B cell (primary cell): ENCODE measurements around the gene TUBGCP2. TPM values are rescaled to one million over a fixed set of nuclear protein-coding genes. Genes with fewer than 3 reads are reported as not detected.
A peak's percentile ranks its signal among the peaks of the same experiment; 100 is the strongest.
"Not testable (repeated sequence)": the region's sequence is repeated elsewhere in the genome, so short reads cannot be mapped to it uniquely, and the experiment has no call there.

Source experiments
- ATAC-seq: fragments of 200-7000 bp; cut with Tn5 transposase; one replicate; pipeline ENCODE4 v1.10.0; 2021; ENCODE audit warnings: low read depth, mild to moderate bottlenecking, moderate number of reproducible peaks, moderate library complexity
- CTCF ChIA-PET: fragments of 350-600 bp; sonication (Branson Sonifier 250); formaldehyde crosslinking; loops from one replicate; lab custom pipeline; 2021; ENCODE audit warnings: antibody characterized with exemption, inconsistent platforms; lab: Charles Lee
- POLR2A ChIA-PET: fragments of 350-600 bp; sonication (Branson Sonifier 250); formaldehyde crosslinking; loops from one replicate; lab custom pipeline; 2021; ENCODE audit warnings: antibody characterized with exemption; lab: Charles Lee
- DNase-seq: peaks from one replicate; pipeline ENCODE4 v3.0.0; 2013
- H2AFZ ChIP-seq: 2 replicates; pipeline ENCODE4 v1.6.1; 2012; ENCODE audit warnings: mild to moderate bottlenecking, low read depth, low read length; ENCODE audit not compliant: insufficient read depth, poor library complexity, severe bottlenecking
- H3K27ac ChIP-seq, 2 donors: 1 replicate in 1 of 2; 2 replicates in 1 of 2; pipeline ENCODE4 v1.5.1; 2012 to 2013; ENCODE audit warnings: low read length in 2 of 2, mild to moderate bottlenecking in 2 of 2, moderate library complexity in 1 of 2
- H3K27me3 ChIP-seq, 4 experiments: fragments of 200-600 bp in 1 of 4; sonication (generic) in 1 of 4; replicated peaks in 1 of 4; 1 replicate in 2 of 4; 2 replicates in 2 of 4; pipeline versions ENCODE4 v1.6.1 to v1.7.0; 2013 to 2016; ENCODE audit warnings: low read length in 3 of 4, mild to moderate bottlenecking in 2 of 4, mixed read lengths in 1 of 4, moderate library complexity in 1 of 4; ENCODE audit not compliant: insufficient read depth in 4 of 4, control insufficient read depth in 3 of 4; ENCODE audit errors: control extremely low read depth in 1 of 4
- H3K36me3 ChIP-seq, 2 experiments: replicated peaks in 1 of 2; 1 replicate in 1 of 2; 2 replicates in 1 of 2; pipeline versions ENCODE4 v1.6.1 to v1.7.1; 2013; ENCODE audit warnings: low read length in 1 of 2; ENCODE audit not compliant: insufficient read depth in 2 of 2, control insufficient read depth in 1 of 2; ENCODE audit errors: control extremely low read depth in 1 of 2, extremely low read depth in 1 of 2
- H3K4me1 ChIP-seq, 2 donors: fragments of 200-600 bp in 1 of 2; sonication (generic) in 1 of 2; 1 replicate in 1 of 2; 2 replicates in 1 of 2; pipeline versions ENCODE4 v1.5.1 to v1.6.1; 2013 to 2017; ENCODE audit warnings: low read length in 2 of 2; ENCODE audit not compliant: control insufficient read depth in 2 of 2, insufficient read depth in 2 of 2
- H3K4me2 ChIP-seq: replicated peaks from 2 replicates; pipeline ENCODE3; 2012; ENCODE audit warnings: mild to moderate bottlenecking, low read depth, low read length; ENCODE audit not compliant: poor library complexity, severe bottlenecking
- H3K4me3 ChIP-seq, 5 experiments: fragments of 200-600 bp in 1 of 5; sonication (generic) in 1 of 5; 1 replicate in 3 of 5; 2 replicates in 2 of 5; pipeline versions ENCODE4 v1.5.1 to v1.7.0; 2011 to 2016; ENCODE audit warnings: low read length in 4 of 5, mild to moderate bottlenecking in 4 of 5, low read depth in 2 of 5, control low read depth in 1 of 5, moderate library complexity in 1 of 5; ENCODE audit not compliant: insufficient read depth in 1 of 5; ENCODE audit errors: control extremely low read depth in 1 of 5, extremely low read depth in 1 of 5
- H3K79me2 ChIP-seq: fragments of 200-600 bp; sonication (generic); one replicate; pipeline ENCODE4 v1.6.0; 2016; ENCODE audit warnings: low read length; ENCODE audit not compliant: control insufficient read depth, insufficient read depth
- H3K9ac ChIP-seq: fragments of 200-600 bp; sonication (generic); 2 replicates; pipeline ENCODE4 v1.6.1; 2017; ENCODE audit warnings: mild to moderate bottlenecking, low read length, moderate library complexity
- H3K9me3 ChIP-seq, 3 donors: one replicate each; pipeline versions ENCODE4 v1.6.1 to v1.7.1; 2013; ENCODE audit warnings: low read length in 2 of 3; ENCODE audit not compliant: control insufficient read depth in 2 of 3, insufficient read depth in 1 of 3; ENCODE audit errors: control extremely low read depth in 1 of 3
- H4K20me1 ChIP-seq: 2 replicates; pipeline ENCODE4 v1.6.0; 2012; ENCODE audit warnings: mild to moderate bottlenecking, low read length; ENCODE audit not compliant: insufficient read depth, control insufficient read depth, poor library complexity, severe bottlenecking
- H3K27ac Mint-ChIP-seq: one replicate; pipeline ENCODE4 v1.8.0; 2021; ENCODE audit warnings: mixed read lengths
- H3K27me3 Mint-ChIP-seq: one replicate; pipeline ENCODE4 v1.8.0; 2021; ENCODE audit warnings: mixed read lengths
- H3K4me1 Mint-ChIP-seq: one replicate; pipeline ENCODE4 v1.8.0; 2021; ENCODE audit warnings: mixed read lengths
- H3K4me3 Mint-ChIP-seq: one replicate; pipeline ENCODE4 v1.8.0; 2021; ENCODE audit warnings: mixed read lengths
- H3K9me3 Mint-ChIP-seq: one replicate; pipeline ENCODE4 v1.8.0; 2022; ENCODE audit warnings: mixed read lengths; ENCODE audit not compliant: insufficient read depth
- CTCF ChIP-seq: fragments of 200-600 bp; IDR thresholded peaks from one replicate; pipeline ENCODE4 v1.8.0; 2022; ENCODE audit warnings: antibody characterized with exemption, mild to moderate bottlenecking
- EZH2 ChIP-seq: IDR thresholded peaks from 2 replicates; pipeline ENCODE4 v1.6.1; 2012; ENCODE audit warnings: borderline replicate concordance, low read depth, mild to moderate bottlenecking, moderate library complexity, low read length; ENCODE audit not compliant: insufficient read depth, poor library complexity, severe bottlenecking
- WGBS: methylation state at CpG from one replicate; pipeline ENCODE4 v1.1.5; 2013; ENCODE audit warnings: missing lambda C conversion rate; ENCODE audit not compliant: insufficient coverage; 5-methylcytosine and 5-hydroxymethylcytosine counted together
- intact Hi-C: fragments of 100-400 bp; cut with micrococcal nuclease; formaldehyde crosslinking; loops from one replicate; pipeline ENCODE4 v1.10.0; 2022
- polyA plus RNA-seq: library from polyadenylated mRNA; depleted of rRNA; stranded (reverse); fragments of >200 nt; gene quantifications from 2 replicates; pipeline ENCODE4 v1.2.3, GENCODE V29; 2012
- total RNA-seq, 2 donors: library from RNA; stranded (reverse); fragments of 120-200 nt in 1 of 2; gene quantifications; 1 replicate in 1 of 2; 2 replicates in 1 of 2; pipeline versions ENCODE4 v1.2.3 to v1.2.4, GENCODE V29; 2013 to 2022

TUBGCP2 gene
- total and polyA plus RNA-seq, 2 donors (not counting 1 experiment from before 2014, with no cell fraction given): 50.3 to 90.3 TPM

DNA sequence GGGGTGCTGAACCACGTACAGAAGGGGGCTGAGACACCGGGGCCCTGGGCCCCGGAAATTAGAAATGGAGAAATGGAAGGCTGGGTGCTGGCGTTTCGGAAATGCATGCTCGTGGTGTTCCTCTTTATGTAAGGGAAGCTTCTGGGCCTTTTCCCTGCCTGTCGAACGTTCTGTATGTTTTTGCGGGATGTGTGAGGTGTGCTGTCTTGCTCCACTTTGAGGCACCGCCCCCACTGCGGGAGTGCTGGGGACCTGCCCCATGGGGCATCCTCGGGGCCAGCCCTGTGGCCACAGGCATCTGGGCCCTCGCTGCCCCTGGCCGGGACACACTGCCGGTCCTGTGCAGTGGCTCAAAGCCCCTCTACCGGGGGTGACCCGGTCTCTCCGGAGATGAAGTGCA is 72.7 kb downstream of the TUBGCP2 start:
- 3% methylated on average over 18 of the region's 18 CpGs for WGBS
- Histone ChIP-seq H2AFZ (peak overlapping the region; percentile 63), H3K4me3 (peak overlapping the region; percentile 13 to 55 (median 31)), H3K4me2 (peak overlapping the region; percentile 86), H4K20me1 (peaks cover 4% of the 10 kb centered on the region), H3K4me1 (peaks cover 51 to 52% of the 10 kb centered on the region in 2 donors), H3K79me2 (no peaks in the 10 kb centered on the region), H3K36me3 (no peaks in the 10 kb centered on the region), H3K9ac (peak overlapping the region; percentile 53), H3K9me3 (peaks cover 0 to 7% (median 0%) of the 10 kb centered on the region in 3 donors), H3K27ac (no peak overlapping the region), H3K27me3 (peaks cover 0 to 59% (median 24%) of the 10 kb centered on the region in 4 experiments)
- Mint-ChIP-seq H3K4me1 (peaks cover 26% of the 10 kb centered on the region), H3K9me3 (no peaks in the 10 kb centered on the region), H3K27ac (no peak overlapping the region), H3K27me3 (peaks cover 20% of the 10 kb centered on the region), H3K4me3 (peak overlapping the region; percentile 80)
- peak; percentile 23 for ATAC-seq
- CTCF ChIA-PET: no interaction called here
- TF ChIP-seq EZH2 (no peak), CTCF (no peak)
- intact Hi-C loops: no loop called here
- POLR2A ChIA-PET: no interaction called here
- DNase-seq: peak; percentile 56

GRCh38 chr10:133235265-133235855 is 73.3 kb downstream of the TUBGCP2 start:
- intact Hi-C loops: no loop called here
- Histone ChIP-seq H2AFZ (peak overlapping the region; percentile 63), H3K79me2 (no peaks in the 10 kb centered on the region), H3K27ac (no peak overlapping the region), H3K9ac (peak overlapping the region; percentile 53), H3K4me3 (peak overlapping the region in 3 of 5 experiments; percentile 32 to 55 (median 42)), H3K4me1 (peaks cover 47 to 51% of the 10 kb centered on the region in 2 donors), H3K4me2 (peak overlapping the region; percentile 86), H3K27me3 (peaks cover 0 to 59% (median 24%) of the 10 kb centered on the region in 4 experiments), H3K9me3 (peaks cover 0 to 7% (median 0%) of the 10 kb centered on the region in 3 donors), H3K36me3 (no peaks in the 10 kb centered on the region), H4K20me1 (peaks cover 4% of the 10 kb centered on the region)
- Mint-ChIP-seq H3K9me3 (no peaks in the 10 kb centered on the region), H3K27ac (peak overlapping the region; percentile 3), H3K4me1 (peaks cover 24% of the 10 kb centered on the region), H3K4me3 (peak overlapping the region; percentile 80), H3K27me3 (peaks cover 20% of the 10 kb centered on the region)
- DNase-seq: no peak
- TF ChIP-seq CTCF: no peak
- no peak for TF ChIP-seq EZH2
- ChIA-PET POLR2A (no interaction called here), CTCF (no interaction called here)
- 8% methylated on average over 42 of the region's 48 CpGs for WGBS
- peak; percentile 29 for ATAC-seq

- Mint-ChIP-seq H3K27me3 (peaks cover 20% of the 10 kb centered on the region), H3K4me1 (peaks cover 24% of the 10 kb centered on the region), H3K4me3 (peak overlapping the region; percentile 72), H3K27ac (peak overlapping the region; percentile 3)
- CTCF ChIA-PET, ATAC-seq, H2AFZ ChIP-seq, H3K36me3 ChIP-seq, H3K27ac ChIP-seq, H3K4me3 ChIP-seq, H3K9me3 ChIP-seq, intact Hi-C loops, POLR2A ChIA-PET, H3K9ac ChIP-seq, H3K9me3 Mint-ChIP-seq, DNase-seq, H3K79me2 ChIP-seq, H4K20me1 ChIP-seq: not testable (repeated sequence)
- Histone ChIP-seq H3K4me1 (peaks cover 44 to 48% of the 10 kb centered on the region in 2 donors), H3K4me2 (peak overlapping the region; percentile 86), H3K27me3 (peaks cover 0 to 60% (median 24%) of the 10 kb centered on the region in 4 experiments)
- WGBS: no CpG with 5 or more reads among the region's 10 CpGs
Observed at GRCh38 chr10:133234796-133235195, 73.9 kb downstream of the TUBGCP2 start.
